Measurements from ENCODE around the gene CEP112.

CEP112 gene

DNA sequence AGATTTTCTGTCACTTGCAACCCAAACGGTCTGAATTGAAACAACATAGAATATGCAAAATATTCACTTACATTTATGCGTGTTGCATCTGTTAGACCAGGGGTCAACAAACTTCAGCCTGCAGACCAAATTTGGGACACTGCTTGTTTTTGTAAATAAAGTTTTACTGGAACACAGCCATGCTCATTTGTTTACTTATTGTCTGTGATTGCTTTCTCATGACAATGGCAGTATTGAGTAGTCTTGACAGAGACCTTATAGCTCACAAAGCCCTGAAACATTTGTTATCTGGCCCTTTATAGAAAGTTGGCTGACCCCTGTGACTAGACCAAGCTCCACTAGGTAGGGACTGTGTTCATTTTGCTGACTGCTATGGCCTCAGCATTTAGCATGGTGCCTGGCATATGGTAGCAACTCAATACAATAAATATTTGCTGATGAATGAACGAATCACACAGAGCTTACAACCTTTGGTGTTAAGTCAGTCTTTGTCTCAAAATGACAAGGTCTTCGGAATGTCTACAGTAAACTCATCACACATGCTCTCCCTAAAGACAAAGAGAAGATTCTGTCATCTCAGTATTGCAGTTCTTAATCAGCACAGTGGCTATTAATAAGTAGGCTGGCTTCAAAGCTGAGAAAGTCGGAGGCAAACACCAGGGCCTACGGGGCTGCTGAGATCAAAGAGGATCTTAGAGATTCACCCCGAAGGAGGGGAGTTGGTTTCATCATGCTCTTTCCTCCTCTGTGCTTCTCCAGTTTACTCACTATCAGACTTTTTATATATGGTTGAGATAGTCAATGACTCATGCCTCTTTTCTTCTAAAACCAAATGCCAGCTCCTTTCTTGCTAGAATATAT lies 535.3 kb downstream of the CEP112 start:
- no peak overlapping the region for H3K27ac ChIP-seq
- TF ChIP-seq, protein P1, sequence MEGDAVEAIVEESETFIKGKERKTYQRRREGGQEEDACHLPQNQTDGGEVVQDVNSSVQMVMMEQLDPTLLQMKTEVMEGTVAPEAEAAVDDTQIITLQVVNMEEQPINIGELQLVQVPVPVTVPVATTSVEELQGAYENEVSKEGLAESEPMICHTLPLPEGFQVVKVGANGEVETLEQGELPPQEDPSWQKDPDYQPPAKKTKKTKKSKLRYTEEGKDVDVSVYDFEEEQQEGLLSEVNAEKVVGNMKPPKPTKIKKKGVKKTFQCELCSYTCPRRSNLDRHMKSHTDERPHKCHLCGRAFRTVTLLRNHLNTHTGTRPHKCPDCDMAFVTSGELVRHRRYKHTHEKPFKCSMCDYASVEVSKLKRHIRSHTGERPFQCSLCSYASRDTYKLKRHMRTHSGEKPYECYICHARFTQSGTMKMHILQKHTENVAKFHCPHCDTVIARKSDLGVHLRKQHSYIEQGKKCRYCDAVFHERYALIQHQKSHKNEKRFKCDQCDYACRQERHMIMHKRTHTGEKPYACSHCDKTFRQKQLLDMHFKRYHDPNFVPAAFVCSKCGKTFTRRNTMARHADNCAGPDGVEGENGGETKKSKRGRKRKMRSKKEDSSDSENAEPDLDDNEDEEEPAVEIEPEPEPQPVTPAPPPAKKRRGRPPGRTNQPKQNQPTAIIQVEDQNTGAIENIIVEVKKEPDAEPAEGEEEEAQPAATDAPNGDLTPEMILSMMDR (conservative IDR thresholded peaks at IDR 0.05), result no peak
- TF ChIP-seq ZFX (IDR thresholded peaks at IDR 0.05), result no peak

DNA sequence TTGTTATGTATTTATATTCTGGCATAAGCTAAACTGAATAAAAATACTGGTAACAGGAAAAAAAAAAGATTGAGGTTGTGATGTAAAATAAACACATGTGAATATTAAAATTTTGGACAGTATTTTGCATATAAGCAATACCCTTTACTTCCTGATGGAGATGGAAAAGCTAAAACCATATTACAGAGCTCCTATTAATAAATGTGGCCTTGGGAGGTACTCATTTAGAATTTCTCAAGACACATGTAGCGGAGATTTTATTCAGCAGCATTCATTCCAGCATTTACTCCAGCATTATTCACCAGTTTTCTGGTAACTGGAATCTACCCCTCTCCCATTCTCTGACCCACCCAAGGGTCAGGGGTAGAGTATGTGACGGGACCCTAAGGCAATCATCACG lies 536.2 kb downstream of the CEP112 start:
- H3K27ac ChIP-seq, result no peak overlapping the region
- TF ChIP-seq, protein P1 (conservative IDR thresholded peaks at IDR 0.05), result no peak
- TF ChIP-seq ZFX (IDR thresholded peaks at IDR 0.05), result no peak

DNA sequence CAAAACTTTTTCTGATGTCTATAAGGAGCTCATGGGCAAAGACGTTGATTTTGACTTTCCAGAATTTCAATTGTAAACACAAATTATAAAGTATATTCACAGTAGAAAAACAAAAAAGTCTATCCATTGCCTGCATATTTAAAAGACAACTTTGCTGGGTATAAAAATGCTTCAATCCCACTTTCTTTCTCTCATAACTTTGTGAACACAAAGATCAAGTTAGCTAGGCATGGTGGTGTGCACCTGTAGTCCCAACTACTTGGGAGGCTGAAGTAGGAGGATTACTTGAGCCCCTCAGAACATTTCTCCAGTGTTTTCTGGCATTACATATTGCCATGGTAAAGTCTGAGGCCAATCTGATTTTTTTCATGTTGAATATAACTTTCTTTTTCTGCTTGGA lies 547.4 kb downstream of the CEP112 start:
- TF ChIP-seq, protein P1 (conservative IDR thresholded peaks at IDR 0.05), result no peak
- TF ChIP-seq ZFX (IDR thresholded peaks at IDR 0.05), result no peak
- no peak overlapping the region for H3K27ac ChIP-seq

DNA sequence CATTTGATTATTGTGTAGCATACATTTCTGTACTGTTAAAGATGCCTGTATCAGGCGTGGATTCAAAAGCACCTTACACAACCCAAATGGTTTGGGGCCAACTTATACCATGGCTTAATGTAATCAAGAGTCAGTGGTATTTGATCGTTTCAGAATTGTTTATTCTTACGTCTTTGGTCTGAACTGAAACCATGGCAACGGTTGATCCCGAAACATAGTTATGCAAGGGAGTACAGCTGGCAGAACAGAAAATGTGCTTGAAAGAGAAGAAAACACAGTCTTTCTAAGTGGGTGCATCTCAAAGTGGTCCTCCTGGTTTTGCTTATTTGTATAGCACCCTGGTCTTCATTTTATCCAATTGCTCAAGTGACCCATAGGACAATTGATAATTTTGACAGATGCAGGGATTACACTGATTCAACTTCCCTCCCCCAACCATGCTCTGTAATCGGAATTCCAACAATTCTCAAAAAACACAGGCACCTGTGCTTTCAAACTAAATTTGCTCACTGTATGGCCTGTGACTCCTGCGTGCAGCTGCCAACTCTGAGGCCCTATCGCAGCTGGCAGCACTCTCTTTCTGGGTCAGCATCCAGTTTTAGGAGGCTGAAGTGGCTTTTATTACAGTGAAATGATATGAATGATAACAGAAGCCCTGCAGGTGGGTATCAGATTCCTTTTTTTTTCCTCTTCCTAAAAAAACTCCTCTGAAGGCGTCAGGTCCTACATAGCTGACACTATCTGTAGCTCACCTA lies 553.5 kb downstream of the CEP112 start:
- no peak overlapping the region for H3K27ac ChIP-seq
- TF ChIP-seq ZFX (IDR thresholded peaks at IDR 0.05), result no peak
- TF ChIP-seq, protein P1 (conservative IDR thresholded peaks at IDR 0.05), result no peak

DNA sequence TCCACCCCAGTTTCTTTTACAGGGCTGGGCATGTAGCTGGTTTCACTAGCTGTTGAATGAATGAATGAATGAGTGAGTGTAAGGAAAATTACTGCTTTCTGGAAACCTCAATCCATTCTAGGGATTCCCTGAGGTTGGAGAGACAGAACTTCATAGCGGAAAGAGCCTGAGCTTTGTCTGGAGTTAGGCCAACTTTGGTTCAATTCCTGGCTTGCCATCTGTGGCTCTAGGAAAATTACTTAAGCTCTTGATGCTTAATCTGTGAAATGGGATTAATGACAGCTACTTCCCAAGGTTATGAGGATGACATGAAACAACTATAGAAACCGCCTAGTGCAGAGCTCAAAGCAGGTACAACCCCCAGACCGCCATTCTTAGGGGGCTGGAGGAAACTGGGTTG lies 554.1 kb downstream of the CEP112 start:
- no peak overlapping the region for H3K27ac ChIP-seq
- no peak for TF ChIP-seq ZFX (IDR thresholded peaks at IDR 0.05)
- TF ChIP-seq, protein P1 (conservative IDR thresholded peaks at IDR 0.05), result no peak

DNA sequence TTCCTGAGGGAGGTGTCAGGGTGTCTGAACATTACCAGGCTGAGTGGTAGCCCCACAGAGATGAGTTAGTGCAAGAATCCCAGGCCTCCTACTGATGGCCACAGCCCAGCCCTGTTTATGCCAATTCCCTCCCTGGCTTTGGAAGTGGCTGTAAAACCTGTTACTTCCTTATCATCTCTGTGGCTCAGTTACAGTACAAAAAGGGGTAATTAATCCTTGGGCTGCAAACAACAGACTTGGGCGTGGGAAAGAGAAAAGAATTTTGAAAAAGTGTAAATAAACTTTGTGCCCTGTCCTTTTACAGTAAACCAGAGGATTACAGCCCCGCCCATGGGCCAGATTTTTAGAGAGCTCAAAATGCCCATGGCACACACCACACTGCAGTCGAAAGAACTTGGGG lies 557.4 kb downstream of the CEP112 start:
- TF ChIP-seq, protein P1 (conservative IDR thresholded peaks at IDR 0.05), result no peak
- peak overlapping the region; percentile 67 for H3K27ac ChIP-seq

DNA sequence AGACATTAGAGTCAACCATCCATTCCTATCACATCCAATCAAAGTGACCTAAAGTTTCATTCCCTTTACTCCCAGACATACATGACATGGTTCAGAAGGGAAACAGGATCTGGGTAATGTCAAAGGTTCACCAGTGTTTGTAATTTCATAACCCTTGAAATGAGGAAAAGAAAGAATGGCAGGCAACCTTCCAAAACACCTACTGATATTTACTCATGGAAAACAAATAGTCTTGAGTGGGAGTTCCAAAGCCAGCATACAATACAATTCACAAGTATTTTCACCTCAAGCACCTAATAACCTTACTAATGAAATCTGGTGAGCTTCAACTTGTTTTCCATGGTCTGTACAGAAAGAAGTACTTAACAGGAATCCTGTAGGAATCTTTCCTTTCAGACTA lies 557.9 kb downstream of the CEP112 start:
- H3K27ac ChIP-seq, result no peak overlapping the region; the same call in 1 of the 2 replicates

More for the DNA sequence above, 557.9 kb downstream of the CEP112 start:
- TF ChIP-seq, protein P1 (conservative IDR thresholded peaks at IDR 0.05), result no peak
- TF ChIP-seq ZFX (IDR thresholded peaks at IDR 0.05), result no peak

All from C4-2B (cell line).